K562 (cell line): Measurements from ENCODE around the gene TUT7. TPM values are rescaled to one million over a fixed set of nuclear protein-coding genes. Genes with fewer than 3 reads are reported as not detected.

Source experiments
- ATAC-seq: fragments of 200-7000 bp; cut with Tn5 transposase; 3 replicates; pipeline ENCODE4 v1.9.1; 2020; ENCODE audit warnings: moderate library complexity
- BruUV-seq: library from RNA; stranded (reverse); fragments of 400-500 nt; replicated peaks from 2 replicates; lab custom pipeline; 2021; lab: Mats Ljungman, UMichigan
- CTCF ChIA-PET: fragments of 300-600 bp; formaldehyde crosslinking; extraction: SDS; loops from one replicate; lab custom pipeline; 2021; ENCODE audit warnings: low intra/inter-chr PET ratio; lab: Yijun Ruan, JAX
- POLR2A ChIA-PET: fragments of 300-600, 350-650 bp; sonication (Branson Sonifier 250); formaldehyde crosslinking; extraction: SDS; loops from one replicate; lab custom pipeline; 2021; ENCODE audit warnings: antibody characterized with exemption, inconsistent platforms; lab: Yijun Ruan, JAX
- DNase-seq, 4 experiments: peaks; one replicate each; pipeline versions ENCODE4 v3.0.0 to v3.0.0-alpha.2; 2011 to 2018; ENCODE audit warnings: low spot score in 3 of 4, mixed read lengths in 3 of 4; ENCODE audit errors: extremely low read depth in 1 of 4
- FAIRE-seq: peaks from 2 replicates; lab custom pipeline; 2011; peaks lifted over from hg19 to GRCh38; lab: Jason Lieb, UNC
- H2AFZ ChIP-seq: 2 replicates; pipeline ENCODE4 v1.6.0; 2011; ENCODE audit warnings: low read depth, low read length, control low read depth, inconsistent platforms
- H3K27ac ChIP-seq: fragments of 200-600 bp; 3 replicates; pipeline ENCODE4 v1.8.0; 2011; ENCODE audit warnings: low read depth, mild to moderate bottlenecking, control low read depth, inconsistent platforms, low read length, moderate library complexity, mixed read lengths; ENCODE audit errors: extremely low read depth
- H3K27me3 ChIP-seq, 2 experiments: fragments of 300-600 bp in 1 of 2; 2 replicates in 1 of 2; 3 replicates in 1 of 2; pipeline versions ENCODE4 v1.6.0 to v1.8.0; 2011; ENCODE audit warnings: inconsistent platforms in 2 of 2, low read length in 2 of 2, mild to moderate bottlenecking in 1 of 2, mixed read lengths in 1 of 2, moderate library complexity in 1 of 2; ENCODE audit not compliant: control insufficient read depth in 2 of 2, insufficient read depth in 2 of 2
- H3K36me3 ChIP-seq: fragments of 300-600 bp; 3 replicates; pipeline ENCODE4 v1.8.0; 2011; ENCODE audit warnings: mild to moderate bottlenecking, low read length, inconsistent platforms; ENCODE audit not compliant: control insufficient read depth, insufficient read depth
- H3K4me1 ChIP-seq, 2 experiments: fragments of 200-600 bp in 1 of 2; replicated peaks in 1 of 2; 2 replicates in 1 of 2; 3 replicates in 1 of 2; pipeline versions ENCODE4 v1.5.1 to v1.8.0; 2011; ENCODE audit warnings: inconsistent platforms in 2 of 2, low read length in 2 of 2, mild to moderate bottlenecking in 1 of 2, mixed read lengths in 1 of 2, moderate library complexity in 1 of 2; ENCODE audit not compliant: control insufficient read depth in 2 of 2, insufficient read depth in 2 of 2
- H3K4me2 ChIP-seq: 2 replicates; pipeline ENCODE4 v1.6.1; 2011; ENCODE audit warnings: low read length, control low read depth, inconsistent platforms, mixed read lengths; ENCODE audit not compliant: insufficient read depth
- H3K4me3 ChIP-seq: fragments of 200-600 bp; sonication (generic), shearing (Covaris generic); 2 replicates; pipeline ENCODE4 v1.5.1; 2016; ENCODE audit warnings: control low read depth, inconsistent platforms
- H3K79me2 ChIP-seq: fragments of 200-600 bp; 3 replicates; pipeline ENCODE4 v1.8.0; 2011; ENCODE audit warnings: low read length, inconsistent platforms; ENCODE audit not compliant: control insufficient read depth, insufficient read depth
- H3K9ac ChIP-seq, 2 experiments: 2 replicates each; pipeline versions ENCODE4 v1.6.0 to v1.6.1; 2011; ENCODE audit warnings: low read depth in 2 of 2, low read length in 2 of 2, control low read depth in 1 of 2, inconsistent platforms in 1 of 2, mild to moderate bottlenecking in 1 of 2, mixed read lengths in 1 of 2; ENCODE audit not compliant: insufficient read depth in 1 of 2
- H3K9me1 ChIP-seq: one replicate; pipeline ENCODE4 v1.6.0; 2011; ENCODE audit warnings: inconsistent platforms, mild to moderate bottlenecking, low read length, moderate library complexity; ENCODE audit not compliant: control insufficient read depth, insufficient read depth
- H3K9me3 ChIP-seq: replicated peaks from 2 replicates; pipeline ENCODE4 v1.5.1; 2011; ENCODE audit warnings: low read depth, low read length, inconsistent platforms; ENCODE audit not compliant: control insufficient read depth, insufficient read depth
- H4K20me1 ChIP-seq: replicated peaks from 2 replicates; pipeline ENCODE4 v1.6.1; 2011; ENCODE audit warnings: low read length, inconsistent platforms, mixed read lengths; ENCODE audit not compliant: control insufficient read depth, insufficient read depth
- CTCF ChIP-seq, 3 experiments: IDR thresholded peaks in 2 of 3; conservative IDR thresholded peaks in 1 of 3; 2 replicates each; pipeline ENCODE4 v1.5.1; 2011 to 2012; ENCODE audit warnings: low read length in 3 of 3, mild to moderate bottlenecking in 3 of 3, control low read depth in 2 of 3, improper control_type of control experiment in 1 of 3, inconsistent platforms in 1 of 3, low read depth in 1 of 3, mixed read lengths in 1 of 3, moderate library complexity in 1 of 3; ENCODE audit not compliant: insufficient read depth in 2 of 3
- RBFOX2 ChIP-seq: fragments of 200-400 bp; formaldehyde crosslinking; IDR thresholded peaks from 2 replicates; pipeline ENCODE4 v1.6.1; 2017; ENCODE audit warnings: low read depth, mild to moderate bottlenecking, low read length, moderate library complexity
- WGBS: fragments of 100-300 bp; shearing (Covaris generic); methylation state at CpG from one replicate; pipeline ENCODE4 v1.1.6; 2016; ENCODE audit warnings: low coverage, mixed read lengths; ENCODE audit not compliant: insufficient coverage; ENCODE audit errors: missing lambda C conversion rate; 5-methylcytosine and 5-hydroxymethylcytosine counted together
- in situ Hi-C: fragments of 300-500 bp; cut with MboI; formaldehyde crosslinking; loops from 4 replicates; pipeline ENCODE4 v1.15.0; 2018; ENCODE audit warnings: inconsistent platforms, mixed read lengths
- intact Hi-C: fragments of 100-400 bp; cut with micrococcal nuclease; formaldehyde crosslinking; loops from 2 replicates; pipeline ENCODE4 v1.14.2; 2022
- polyA plus RNA-seq, 8 experiments: library from polyadenylated mRNA; depleted of rRNA in 4 of 8; stranded (reverse) in 5 of 8; unstranded in 3 of 8; fragments of >200 nt; fragmentation: Nextera tagmentation in 2 of 8; fragmentation: Illumina TruSeq in 1 of 8; extraction: Ambion mirVana in 2 of 8; extraction: Trizol in 1 of 8; gene quantifications; 2 replicates each; pipeline versions ENCODE4 v1.2.1 to v1.2.3, GENCODE V29; 2011 to 2014; ENCODE audit warnings: inconsistent platforms in 1 of 8, missing spikeins in 1 of 8
- total RNA-seq, 7 experiments: library from RNA; depleted of rRNA in 6 of 7; stranded (reverse); fragments of >200 nt in 6 of 7; fragmentation: Illumina TruSeq in 2 of 7; extraction: Trizol in 2 of 7; gene quantifications; 2 replicates each; pipeline versions ENCODE4 v1.2.1 to v1.2.3, GENCODE V29; 2011 to 2021; ENCODE audit warnings: low replicate concordance in 1 of 7

Gene TUT7
- total and polyA plus RNA-seq, 9 of the 15 experiments (the other 6 are each of a cell fraction or from before 2014, with no cell fraction given), result 5.9 to 26.9 (median 15.2) TPM

GRCh38 chr9:86275962-86276361 lies 78.2 kb downstream of the TUT7 start:
- H3K36me3 ChIP-seq, result peaks cover 74% of the 10 kb centered on the region
- no peak overlapping the region for H3K27ac ChIP-seq
- H3K27me3 ChIP-seq, result no peaks in the 10 kb centered on the region
- no TSS peak for BruUV-seq
- peak; percentile 25; the same call in 1 of the 3 replicates for ATAC-seq
- peaks cover 8 to 11% of the 10 kb centered on the region in 2 experiments; a peak in 4 of 5 replicates for H3K4me1 ChIP-seq
- intact Hi-C loops, result no loop called here
- WGBS, result 100% methylated on average over 2 of the region's 3 CpGs
- in situ Hi-C loops, result no loop called here
- DNase-seq, result no peak
- no peaks in the 10 kb centered on the region for H3K9me1 ChIP-seq
- H3K9me3 ChIP-seq, result no peaks in the 10 kb centered on the region
- peaks cover 71% of the 10 kb centered on the region for H3K79me2 ChIP-seq
- peaks cover 3% of the 10 kb centered on the region; the same call in 1 of the 2 replicates for H4K20me1 ChIP-seq
- H3K9ac ChIP-seq, result no peak overlapping the region
- TF ChIP-seq CTCF (IDR thresholded peaks at IDR 0.05 in 2 of 3, conservative IDR thresholded peaks at IDR 0.05 in 1 of 3; ENCODE audit: insufficient read depth in 2 of 3, low read depth in 1 of 3, low read length in 3 of 3), result peak in 2 of 3 experiments; percentile 4 to 14; a peak in 1 of 6 replicates
- no peak for TF ChIP-seq RBFOX2
- TF ChIP-seq, all 486 proteins: peak for 1
- POLR2A ChIA-PET, result interaction anchor here (1.0 kb wide), 1 partner anchor 10 kb away, joined by 3 read pairs; no protein-coding TSS in a partner anchor
- CTCF ChIA-PET, result no interaction called here
- Histone ChIP-seq H2AFZ (no peak overlapping the region), H3K4me2 (no peak overlapping the region), H3K4me3 (no peak overlapping the region)
- no peak for FAIRE-seq
